Panc1 (cell line): ENCODE data around the gene MGST2. TPM values are rescaled to one million over a fixed set of nuclear protein-coding genes. Genes with fewer than 3 reads are reported as not detected.

Source experiments
- ATAC-seq: fragments of 200-7000 bp; cut with Tn5 transposase; 2 replicates; pipeline ENCODE4 v1.9.1; 2020; ENCODE audit warnings: mild to moderate bottlenecking, moderate library complexity
- BruUV-seq: library from RNA; stranded (reverse); fragments of 400-500 nt; replicated peaks from 2 replicates; lab custom pipeline; 2021; lab: Mats Ljungman, UMichigan
- CTCF ChIA-PET: fragments of 300-600 bp; sonication (Branson Sonifier 250); formaldehyde crosslinking; loops from one replicate; lab custom pipeline; 2022; ENCODE audit warnings: antibody characterized with exemption; lab: Charles Lee
- POLR2A ChIA-PET: fragments of 300-600 bp; sonication (Branson Sonifier 250); formaldehyde crosslinking; loops from one replicate; lab custom pipeline; 2022; ENCODE audit warnings: antibody characterized with exemption; lab: Charles Lee
- DNase-seq: peaks from one replicate; pipeline ENCODE4 v3.0.0-alpha.2; 2010; ENCODE audit warnings: low read depth, low spot score
- H3K27ac ChIP-seq: 2 replicates; pipeline ENCODE4 v1.5.1; 2011; ENCODE audit warnings: mild to moderate bottlenecking, low read length, inconsistent platforms
- H3K27me3 ChIP-seq: fragments of 200-500 bp; sonication (Bioruptor generic); 2 replicates; pipeline ENCODE4 v1.6.0; 2014; ENCODE audit warnings: low read length, inconsistent platforms; ENCODE audit not compliant: control insufficient read depth, insufficient read depth
- H3K36me3 ChIP-seq: fragments of 200-500 bp; sonication (Bioruptor generic); 2 replicates; pipeline ENCODE4 v1.5.1; 2014; ENCODE audit warnings: inconsistent platforms, mild to moderate bottlenecking, low read length, moderate library complexity; ENCODE audit not compliant: control insufficient read depth, insufficient read depth
- H3K4me1 ChIP-seq: 2 replicates; pipeline ENCODE4 v1.5.1; 2011; ENCODE audit warnings: inconsistent platforms, mild to moderate bottlenecking, low read length, moderate library complexity; ENCODE audit not compliant: control insufficient read depth, insufficient read depth
- H3K4me3 ChIP-seq, 2 experiments: 2 replicates each; pipeline ENCODE4 v1.5.1; 2011 to 2012; ENCODE audit warnings: low read depth in 2 of 2, low read length in 2 of 2, mild to moderate bottlenecking in 2 of 2, inconsistent platforms in 1 of 2, moderate library complexity in 1 of 2
- H3K9me3 ChIP-seq: fragments of 200-500 bp; sonication (Bioruptor generic); 2 replicates; pipeline ENCODE4 v1.5.1; 2014; ENCODE audit warnings: low read depth, mild to moderate bottlenecking, inconsistent platforms, low read length, moderate library complexity; ENCODE audit not compliant: control insufficient read depth, insufficient read depth
- CTCF ChIP-seq: fragments of 450-650 bp; IDR thresholded peaks from 2 replicates; pipeline ENCODE4 v1.5.1; 2017; ENCODE audit warnings: mild to moderate bottlenecking
- POLR2AphosphoS5 ChIP-seq: IDR thresholded peaks from 2 replicates; pipeline ENCODE4 v1.6.1; 2012; ENCODE audit warnings: mild to moderate bottlenecking, low read depth, low read length, moderate library complexity
- REST ChIP-seq, 2 experiments: IDR thresholded peaks; 2 replicates each; pipeline ENCODE4 v1.6.1; 2011 to 2012; ENCODE audit warnings: low read depth in 2 of 2, control low read depth in 1 of 2, low read length in 1 of 2, mild to moderate bottlenecking in 1 of 2, moderate library complexity in 1 of 2; ENCODE audit not compliant: insufficient read depth in 1 of 2
- SIN3A ChIP-seq: IDR thresholded peaks from 2 replicates; pipeline ENCODE4 v1.6.1; 2012; ENCODE audit warnings: low read depth, mild to moderate bottlenecking, low read length, moderate library complexity, borderline replicate concordance; ENCODE audit not compliant: insufficient read depth
- TCF7L2 ChIP-seq: IDR thresholded peaks from 2 replicates; pipeline ENCODE4 v1.6.1; 2011; ENCODE audit warnings: mild to moderate bottlenecking, low read depth, low read length, inconsistent platforms
- in situ Hi-C: cut with HindIII; loops from 2 replicates; pipeline ENCODE4 v1.10.0; 2016; ENCODE audit warnings: low sequenced_read_pairs, low pct_unique_long_range_greater_than_20kb
- intact Hi-C: fragments of 100-400 bp; cut with micrococcal nuclease; formaldehyde crosslinking; loops from one replicate; pipeline ENCODE4 v1.10.0; 2022; ENCODE audit not compliant: unreplicated experiment
- total RNA-seq: library from RNA; stranded (reverse); gene quantifications from one replicate; pipeline ENCODE4 v1.2.1, GENCODE V29; 2021; ENCODE audit not compliant: unreplicated experiment

MGST2 gene
- total RNA-seq, 1 experiment from 2014 or later = 17.4 TPM

- POLR2A ChIA-PET = no interaction called here
These were observed 47.3 kb downstream of the MGST2 start for GRCh38 chr4:139712882-139713281.

GRCh38 chr4:139715746-139716391, 50.2 kb downstream of the MGST2 start:
- H3K27me3 ChIP-seq = no peaks in the 10 kb centered on the region
- no peaks in the 10 kb centered on the region for H3K9me3 ChIP-seq
- intact Hi-C loops (no loop called here), in situ Hi-C loops (no loop called here)
- TF ChIP-seq TCF7L2 (no peak), REST (IDR thresholded peaks at IDR 0.05; ENCODE audit: insufficient read depth in 1 of 2, low read depth in 2 of 2, low read length in 1 of 2) (no peak), POLR2AphosphoS5 (no peak), CTCF (no peak), SIN3A (no peak)
- no peaks in the 10 kb centered on the region for H3K4me1 ChIP-seq
- ATAC-seq (no peak), DNase-seq (no peak)
- ChIA-PET CTCF (no interaction called here), POLR2A (no interaction called here)
- H3K4me3 ChIP-seq = no peak overlapping the region
- no peak overlapping the region for H3K27ac ChIP-seq
- no TSS peak for BruUV-seq
- no peaks in the 10 kb centered on the region for H3K36me3 ChIP-seq

More at GRCh38 chr4:139712882-139713281, 47.3 kb downstream of the MGST2 start:
- TF ChIP-seq SIN3A (no peak), TCF7L2 (no peak), POLR2AphosphoS5 (no peak), REST (IDR thresholded peaks at IDR 0.05; ENCODE audit: insufficient read depth in 1 of 2, low read depth in 2 of 2, low read length in 1 of 2) (no peak), CTCF (no peak)
- ATAC-seq (no peak), DNase-seq (no peak)
- Histone ChIP-seq H3K27me3 (no peaks in the 10 kb centered on the region), H3K27ac (no peak overlapping the region), H3K36me3 (no peaks in the 10 kb centered on the region), H3K4me1 (no peaks in the 10 kb centered on the region), H3K9me3 (no peaks in the 10 kb centered on the region), H3K4me3 (no peak overlapping the region)
- intact Hi-C loops (no loop called here), in situ Hi-C loops (no loop called here)
- CTCF ChIA-PET = no interaction called here
- BruUV-seq = no TSS peak
